Common myeloid progenitor, CD34-positive (primary cell): ENCODE data around the gene ATP6V1D.

ENCODE experiments used
- CTCF ChIA-PET: fragments of 350-600 bp; sonication (Branson Sonifier 250); formaldehyde crosslinking; loops from one replicate; lab custom pipeline; 2021; ENCODE audit warnings: antibody characterized with exemption; lab: Charles Lee
- POLR2A ChIA-PET: fragments of 350-600 bp; sonication (Branson Sonifier 250); formaldehyde crosslinking; loops from one replicate; lab custom pipeline; 2021; ENCODE audit warnings: antibody characterized with exemption; lab: Charles Lee
- DNase-seq, 3 donors: peaks; one replicate each; pipeline versions ENCODE4 v3.0.0 to v3.0.0-alpha.2; 2013
- H3K27ac ChIP-seq, 2 experiments: 1 replicate in 1 of 2; 2 replicates in 1 of 2; pipeline ENCODE4 v1.7.0; 2013; ENCODE audit warnings: inconsistent platforms in 2 of 2, low read length in 2 of 2, mild to moderate bottlenecking in 2 of 2, low read depth in 1 of 2, moderate library complexity in 1 of 2; ENCODE audit not compliant: severe bottlenecking in 2 of 2, insufficient read depth in 1 of 2, poor library complexity in 1 of 2
- H3K27me3 ChIP-seq, 5 experiments: replicated peaks in 2 of 5; 1 replicate in 3 of 5; 2 replicates in 2 of 5; pipeline versions ENCODE4 v1.6.1 to v1.7.0; 2013; ENCODE audit warnings: low read length in 4 of 5, mild to moderate bottlenecking in 2 of 5, moderate library complexity in 2 of 5, inconsistent platforms in 1 of 5; ENCODE audit not compliant: insufficient read depth in 5 of 5, control insufficient read depth in 4 of 5
- H3K36me3 ChIP-seq, 4 experiments: 1 replicate in 2 of 4; 2 replicates in 2 of 4; pipeline versions ENCODE4 v1.6.1 to v1.7.0; 2013; ENCODE audit warnings: low read length in 3 of 4, control low read depth in 1 of 4, mild to moderate bottlenecking in 1 of 4; ENCODE audit not compliant: control insufficient read depth in 4 of 4, insufficient read depth in 4 of 4
- H3K4me1 ChIP-seq, 4 experiments: 1 replicate in 3 of 4; 2 replicates in 1 of 4; pipeline versions ENCODE4 v1.6.1 to v1.7.1; 2013; ENCODE audit warnings: low read length in 3 of 4, mild to moderate bottlenecking in 3 of 4, control low read depth in 1 of 4, inconsistent platforms in 1 of 4, moderate library complexity in 1 of 4; ENCODE audit not compliant: control insufficient read depth in 4 of 4, insufficient read depth in 4 of 4; ENCODE audit errors: control extremely low read depth in 1 of 4
- H3K4me3 ChIP-seq, 7 experiments: 1 replicate in 4 of 7; 2 replicates in 3 of 7; pipeline versions ENCODE4 v1.5.1 to v1.7.0; 2013; ENCODE audit warnings: mild to moderate bottlenecking in 7 of 7, low read length in 6 of 7, moderate library complexity in 6 of 7, inconsistent platforms in 2 of 7, low read depth in 2 of 7, control low read depth in 1 of 7; ENCODE audit not compliant: insufficient read depth in 4 of 7, control insufficient read depth in 1 of 7; ENCODE audit errors: extremely low read depth in 1 of 7
- H3K9me3 ChIP-seq, 5 experiments: 1 replicate in 4 of 5; 2 replicates in 1 of 5; pipeline versions ENCODE4 v1.6.1 to v1.7.1; 2013; ENCODE audit warnings: low read length in 4 of 5, mild to moderate bottlenecking in 2 of 5, inconsistent platforms in 1 of 5, low read depth in 1 of 5, moderate library complexity in 1 of 5; ENCODE audit not compliant: control insufficient read depth in 4 of 5, insufficient read depth in 2 of 5; ENCODE audit errors: control extremely low read depth in 1 of 5
- WGBS: methylation state at CpG from one replicate; pipeline ENCODE4 v1.1.5; 2013; ENCODE audit not compliant: insufficient coverage; 5-methylcytosine and 5-hydroxymethylcytosine counted together

ATP6V1D gene

GRCh38 chr14:67372833-67373232, 13.2 kb upstream of the ATP6V1D start:
- Histone ChIP-seq H3K4me1 (no peaks in the 10 kb centered on the region), H3K27ac (no peak overlapping the region), H3K27me3 (no peaks in the 10 kb centered on the region), H3K4me3 (no peak overlapping the region), H3K9me3 (no peaks in the 10 kb centered on the region), H3K36me3 (peaks cover 23 to 82% (median 50%) of the 10 kb centered on the region in 4 experiments)
- WGBS, result no CpG with 5 or more reads among the region's 1 CpG
- CTCF ChIA-PET, result no interaction called here
- DNase-seq, result no peak
- POLR2A ChIA-PET, result no interaction called here

GRCh38 chr14:67371247-67372148, 11.9 kb upstream of the ATP6V1D start:
- peaks cover 14 to 81% (median 47%) of the 10 kb centered on the region in 4 experiments for H3K36me3 ChIP-seq
- 100% methylated on average over 1 of the region's 4 CpGs for WGBS
- CTCF ChIA-PET, result no interaction called here
- peak overlapping the region in 1 of 2 experiments; percentile 7 for H3K27ac ChIP-seq
- H3K27me3 ChIP-seq, result no peaks in the 10 kb centered on the region
- H3K4me1 ChIP-seq, result no peaks in the 10 kb centered on the region
- no peaks in the 10 kb centered on the region for H3K9me3 ChIP-seq
- H3K4me3 ChIP-seq, result no peak overlapping the region
- DNase-seq, result no peak
- POLR2A ChIA-PET, result no interaction called here

GRCh38 chr14:67370830-67371229, 11.2 kb upstream of the ATP6V1D start:
- Histone ChIP-seq H3K36me3 (peaks cover 18 to 81% (median 48%) of the 10 kb centered on the region in 4 experiments), H3K27ac (peak overlapping the region in 1 of 2 experiments; percentile 7), H3K27me3 (no peaks in the 10 kb centered on the region), H3K9me3 (no peaks in the 10 kb centered on the region), H3K4me1 (no peaks in the 10 kb centered on the region), H3K4me3 (no peak overlapping the region)
- DNase-seq, result no peak
- 91% methylated on average over 5 of the region's 5 CpGs for WGBS
- ChIA-PET CTCF (no interaction called here), POLR2A (no interaction called here)

- no peaks in the 10 kb centered on the region for H3K27me3 ChIP-seq
- H3K4me1 ChIP-seq, result peaks cover 6 to 24% (median 13%) of the 10 kb centered on the region in 4 experiments
- CTCF ChIA-PET, result no interaction called here
- POLR2A ChIA-PET, result no interaction called here
- no peak for DNase-seq
- H3K27ac ChIP-seq, result no peak overlapping the region
- H3K9me3 ChIP-seq, result no peaks in the 10 kb centered on the region
- no peak overlapping the region for H3K4me3 ChIP-seq
- 67% methylated on average over 1 of the region's 4 CpGs for WGBS
- peaks cover 15 to 48% (median 35%) of the 10 kb centered on the region in 4 experiments for H3K36me3 ChIP-seq
Measured at GRCh38 chr14:67365476-67365875, 5.9 kb upstream of the ATP6V1D start.

GRCh38 chr14:67360470-67361206, 1.0 kb upstream of the ATP6V1D start:
- H3K4me3 ChIP-seq, result peak overlapping the region; percentile 81 to 99 (median 94)
- no peaks in the 10 kb centered on the region for H3K27me3 ChIP-seq
- POLR2A ChIA-PET, result interaction anchor here (1.3 kb wide), 1 partner anchor 31 kb away, joined by 4 read pairs; no protein-coding TSS in a partner anchor
- WGBS, result 2% methylated on average over 25 of the region's 34 CpGs
- peak overlapping the region; percentile 99 to 100 for H3K27ac ChIP-seq
- CTCF ChIA-PET, result interaction anchor here (1.0 to 2.0 kb wide), 4 partner anchors 9 to 67 kb away, joined by 3 to 11 read pairs (median 3); no protein-coding TSS in a partner anchor
- H3K4me1 ChIP-seq, result peaks cover 15 to 36% (median 22%) of the 10 kb centered on the region in 4 experiments
- H3K9me3 ChIP-seq, result no peaks in the 10 kb centered on the region
- peaks cover 0 to 18% (median 8%) of the 10 kb centered on the region in 4 experiments for H3K36me3 ChIP-seq
- peak in 1 of 3 donors; percentile 37 for DNase-seq

- peak overlapping the region; percentile 99 to 100 for H3K27ac ChIP-seq
- WGBS, result 7% methylated on average over 29 of the region's 38 CpGs
- H3K27me3 ChIP-seq, result no peaks in the 10 kb centered on the region
- CTCF ChIA-PET, result interaction anchor here (0.7 to 2.3 kb wide), 7 partner anchors 9 to 68 kb away, joined by 3 to 11 read pairs (median 3); no protein-coding TSS in a partner anchor
- H3K36me3 ChIP-seq, result peaks cover 0 to 6% (median under 1%) of the 10 kb centered on the region in 4 experiments
- peaks cover 15 to 36% (median 22%) of the 10 kb centered on the region in 4 experiments for H3K4me1 ChIP-seq
- peak in 2 of 3 donors; percentile 7 to 19 for DNase-seq
- POLR2A ChIA-PET, result interaction anchor here (1.3 kb wide), 1 partner anchor 32 kb away, joined by 4 read pairs; no protein-coding TSS in a partner anchor
- H3K9me3 ChIP-seq, result no peaks in the 10 kb centered on the region
- H3K4me3 ChIP-seq, result peak overlapping the region; percentile 45 to 99 (median 94)
Measured at GRCh38 chr14:67358924-67359774, 455 bp downstream of the ATP6V1D start.
